RPMI7951 (cell line): ENCODE measurements around the gene RNF212B. TPM values are rescaled to one million over a fixed set of nuclear protein-coding genes. Genes with fewer than 3 reads are reported as not detected.
A peak's percentile ranks its signal among the peaks of the same experiment; 100 is the strongest.

Source experiments
- DNase-seq: peaks from one replicate; pipeline ENCODE4 v3.0.0-alpha.2; 2012; ENCODE audit warnings: low read depth
- total RNA-seq: library from RNA; depleted of rRNA; stranded (reverse); fragments of >200 nt; shearing (Covaris generic); gene quantifications from 2 replicates; pipeline ENCODE4 v1.2.3, GENCODE V29; 2014

The RNF212B gene
- total RNA-seq, 1 experiment from 2014 or later: not detected

DNA sequence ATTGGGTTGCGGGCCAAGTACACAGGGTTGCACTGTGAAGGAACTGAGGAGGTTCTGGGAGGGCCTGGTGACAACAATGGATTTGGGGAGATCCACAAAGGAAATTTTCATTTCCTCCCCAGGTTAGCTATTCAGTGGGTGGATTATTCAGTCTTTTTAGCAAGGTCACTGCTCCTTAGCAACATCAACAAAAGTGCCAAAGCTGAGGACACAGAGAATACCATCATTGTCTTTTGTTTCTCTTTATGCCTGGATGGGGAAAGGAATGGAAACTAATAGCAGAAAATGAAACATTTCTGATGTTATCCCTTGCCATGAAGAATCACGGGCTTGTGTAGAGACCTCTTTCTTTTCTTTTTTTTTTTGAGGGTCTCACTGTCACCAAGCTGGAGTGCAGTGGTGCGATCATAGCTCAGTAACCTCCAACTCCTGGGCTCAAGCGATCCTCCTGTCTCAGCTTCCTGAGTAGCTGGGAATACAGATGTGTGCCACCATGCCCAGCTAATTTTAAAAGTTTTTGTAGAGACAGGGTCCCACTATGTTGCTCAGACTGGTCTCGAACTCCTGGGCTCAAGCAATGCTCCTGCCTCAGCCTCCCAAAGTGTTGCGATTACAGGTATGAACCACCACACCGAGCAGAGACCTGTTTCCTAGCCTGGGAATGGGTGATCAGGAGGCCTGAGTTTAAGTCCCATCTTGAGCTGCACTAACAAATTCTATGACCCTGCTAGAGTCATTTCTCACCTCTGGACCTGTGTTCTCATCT lies 58.5 kb downstream of the RNF212B start:
- DNase-seq: no peak

DNA sequence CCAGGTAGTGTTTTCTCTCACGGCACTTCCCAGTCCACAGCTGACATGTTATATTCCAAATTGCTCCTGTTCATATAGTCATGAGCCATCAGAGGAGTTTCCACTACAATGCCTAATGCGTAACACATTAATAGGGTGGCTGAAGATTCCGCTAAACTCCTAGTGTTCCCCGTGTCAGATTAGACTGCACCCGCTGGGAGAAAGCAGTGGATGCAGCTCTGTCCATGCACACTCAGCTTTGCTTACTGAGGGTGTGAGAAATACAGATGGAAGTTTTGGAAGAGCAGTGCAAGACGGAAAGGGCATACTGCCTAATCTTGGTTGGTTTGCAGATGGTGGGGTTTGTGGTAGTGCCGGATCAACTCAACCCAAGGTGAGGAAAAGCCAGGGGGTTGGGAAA lies 59.4 kb downstream of the RNF212B start:
- DNase-seq: no peak

DNA sequence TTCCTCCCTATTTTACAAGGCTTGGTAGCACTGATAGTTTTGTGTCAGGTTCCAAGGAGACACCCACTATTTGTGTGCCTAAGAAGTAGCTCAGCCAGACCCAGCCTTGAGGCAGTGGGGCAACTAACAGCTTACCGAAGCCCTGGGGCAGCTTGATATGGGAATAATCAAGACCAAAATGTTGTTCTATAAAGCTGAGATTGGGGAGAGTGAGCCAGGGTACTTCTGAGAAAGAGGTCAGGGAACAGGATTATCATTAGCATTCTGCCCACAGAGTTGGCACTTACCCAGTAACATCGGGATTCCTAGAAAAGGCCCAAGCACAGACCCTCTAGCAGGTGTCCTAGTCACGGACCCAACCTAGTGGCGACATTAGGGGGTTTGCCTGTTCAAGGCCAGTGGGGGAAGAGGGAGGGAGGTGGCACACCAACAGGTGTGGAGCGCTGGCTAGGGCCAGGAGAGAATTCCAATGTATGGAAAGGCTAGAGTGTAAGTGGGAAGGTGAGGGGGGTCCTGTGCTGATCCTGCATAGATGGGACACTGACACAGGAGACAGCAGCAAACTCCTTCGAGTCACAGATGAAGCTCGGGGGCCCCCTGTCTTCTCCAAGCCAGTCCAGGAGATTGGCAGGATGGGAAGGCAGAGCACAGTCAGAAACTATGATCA lies 60.0 kb downstream of the RNF212B start:
- no peak for DNase-seq

DNA sequence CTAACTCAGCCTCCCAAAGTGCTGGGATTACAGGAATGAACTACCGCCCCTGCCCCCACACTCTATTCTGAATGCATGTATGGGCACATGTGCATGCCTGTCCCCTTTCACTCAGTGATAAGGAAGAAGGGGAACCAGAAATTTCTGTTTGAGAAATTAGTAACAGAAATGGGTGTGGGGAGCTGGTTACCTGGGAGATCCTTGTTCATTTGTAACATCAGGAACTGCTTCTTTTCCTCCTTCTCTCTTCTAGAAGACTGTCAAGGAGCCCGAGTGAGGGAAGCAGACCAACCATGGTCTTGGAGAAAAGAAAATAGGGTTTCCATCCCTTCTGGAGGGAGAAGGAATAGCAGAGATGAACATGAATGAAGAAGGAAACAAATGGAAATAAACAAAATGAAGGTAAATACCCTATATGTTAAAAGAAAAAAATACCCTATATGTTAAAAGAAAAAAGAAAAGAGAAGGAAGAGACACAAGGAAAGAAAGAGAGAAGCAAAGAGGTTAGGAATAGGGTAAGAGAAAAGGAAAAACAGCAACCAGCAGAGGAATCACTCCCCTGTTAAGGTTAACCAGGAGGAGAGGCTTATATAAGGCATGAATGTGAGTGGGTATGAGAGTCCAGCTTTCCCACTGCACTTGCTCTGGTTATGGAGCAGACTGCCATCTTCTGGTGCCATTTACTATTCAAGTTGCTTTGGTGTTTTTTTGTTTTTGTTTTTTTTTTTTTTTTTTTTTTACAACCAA lies 61.6 kb downstream of the RNF212B start:
- DNase-seq: peak; percentile 60

- DNase-seq: no peak
Measured at GRCh38 chr14:23299986-23300686, 62.4 kb downstream of the RNF212B start.

DNA sequence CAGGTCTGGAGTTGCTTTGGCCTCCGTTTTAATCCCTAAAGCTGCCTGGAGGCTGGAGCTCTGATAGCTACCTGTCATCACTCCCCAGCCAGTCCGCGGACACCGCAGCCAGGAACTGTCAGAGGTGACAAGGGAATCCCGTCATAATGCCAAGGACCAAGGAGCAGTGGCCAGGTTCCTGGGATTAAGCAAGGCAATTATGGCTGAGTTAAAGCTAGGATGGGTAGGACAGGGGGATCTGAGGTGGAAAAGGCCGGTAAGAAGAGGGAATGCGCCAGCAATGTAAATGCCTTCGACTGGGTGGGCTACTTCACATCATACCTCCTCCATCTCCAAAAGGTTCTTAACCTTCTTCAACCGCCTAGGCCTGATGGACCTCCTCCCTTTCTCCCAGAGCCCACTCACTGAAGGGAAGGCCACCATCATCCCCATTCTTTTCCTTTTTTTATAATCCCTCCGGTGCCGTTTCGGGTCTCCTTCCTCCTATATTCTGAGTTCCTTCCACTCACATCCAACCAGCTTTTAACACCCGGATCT lies 63.0 kb downstream of the RNF212B start:
- no peak for DNase-seq

DNA sequence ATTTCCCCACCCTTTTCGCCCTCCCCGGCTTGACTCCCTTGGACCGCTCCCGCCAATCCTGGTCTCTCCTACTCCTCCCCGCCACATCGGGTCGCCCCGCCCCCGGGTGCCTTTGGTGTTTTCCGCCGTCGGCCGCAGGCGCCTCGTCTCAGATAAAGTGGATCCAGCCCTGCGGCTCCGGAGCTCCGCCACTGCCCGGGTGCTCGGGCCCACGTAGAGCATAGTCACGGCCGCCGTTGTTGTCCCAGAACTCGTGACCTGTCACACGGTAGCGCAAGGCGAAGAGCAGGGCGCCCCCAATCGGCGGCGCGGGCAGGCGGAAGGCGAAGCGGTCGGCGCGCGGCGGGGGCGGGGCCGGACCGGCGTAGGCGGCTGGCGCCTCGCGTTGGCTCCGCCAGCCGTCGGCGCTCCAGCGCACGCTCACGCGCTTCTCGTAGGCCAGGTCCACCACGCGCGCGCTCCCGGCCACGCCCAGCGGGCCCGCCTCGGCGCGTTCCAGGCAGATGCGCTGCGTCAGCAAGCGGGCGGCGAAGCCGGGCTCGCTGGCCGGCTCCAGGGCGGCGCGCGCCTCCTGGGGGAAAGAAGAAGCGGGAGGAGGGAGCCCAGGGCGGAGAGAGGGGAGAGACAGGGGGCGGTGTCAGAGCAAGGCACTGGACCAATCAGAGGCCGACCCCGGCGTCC lies 63.7 kb downstream of the RNF212B start:
- DNase-seq: peak; percentile 96

DNA sequence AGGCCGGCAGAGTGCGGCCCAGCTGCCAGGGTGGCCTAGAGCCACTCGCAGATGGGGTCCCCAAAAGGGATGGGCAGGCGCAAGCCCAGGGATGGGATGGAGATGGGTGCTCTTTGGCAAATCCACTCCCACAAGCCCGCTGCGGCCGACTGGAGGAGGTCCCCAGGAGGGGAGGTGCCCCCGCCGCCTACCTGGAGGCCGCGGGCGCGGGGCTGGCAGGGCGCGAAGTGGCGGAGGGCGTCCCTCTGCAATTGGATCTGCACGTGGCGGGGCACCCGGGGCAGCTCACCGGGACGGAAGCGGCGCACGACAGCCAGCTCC lies 64.2 kb downstream of the RNF212B start:
- no peak for DNase-seq

- peak; percentile 54 for DNase-seq
Measured at GRCh38 chr14:23302290-23303225, 64.8 kb downstream of the RNF212B start, which contains the start of gene PPP1R3E. PPP1R3E (minus strand) TSS chr14:23302859; CDS start chr14:23302576, 283 bp downstream.

DNA sequence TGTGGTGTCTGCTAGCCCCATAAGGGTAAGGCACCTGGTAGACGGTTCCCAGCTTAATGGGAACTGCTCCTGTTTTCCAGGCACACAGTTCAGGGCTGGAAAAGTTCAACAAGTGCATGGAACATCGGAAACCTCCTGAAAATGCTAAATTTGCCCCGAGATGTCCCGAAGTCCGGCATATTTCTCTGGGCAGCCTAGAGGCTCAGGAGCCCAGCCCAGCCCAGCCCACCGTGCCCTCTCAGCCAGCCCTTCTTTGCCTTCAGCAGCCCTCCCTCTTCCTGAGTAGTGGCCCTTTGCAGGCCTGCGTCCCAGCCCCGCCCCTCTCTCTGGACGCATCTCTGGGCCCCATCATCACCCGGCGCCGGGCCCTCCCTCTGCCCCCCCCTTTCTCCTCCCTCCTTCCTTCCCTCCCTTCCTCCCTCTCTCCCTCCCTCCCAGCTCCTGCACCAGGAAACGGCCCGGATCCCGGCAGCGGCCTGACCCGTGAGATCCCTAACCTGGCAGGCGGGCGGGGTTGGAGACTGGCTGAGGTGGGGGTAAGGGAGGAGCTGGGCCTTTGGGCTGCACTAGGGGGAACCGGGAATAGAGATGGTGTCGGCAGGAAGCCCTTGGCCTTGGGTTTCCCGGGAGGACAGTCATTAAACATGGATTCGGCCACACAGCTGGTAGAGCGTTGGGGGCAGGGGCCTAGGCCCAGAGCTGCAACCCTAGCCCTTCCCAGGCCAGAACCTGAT lies 68.8 kb downstream of the RNF212B start, which contains the start of gene BCL2L2:
Gene BCL2L2, plus strand, starts transcription at position 422 of the 734 bp plus-strand sequence. CDS start 935 bp downstream, outside the sequence.
- peak; percentile 88 for DNase-seq

- no peak for DNase-seq
Measured at GRCh38 chr14:23307146-23307530, 69.4 kb downstream of the RNF212B start.

GRCh38 chr14:23307687-23308644 lies 70.2 kb downstream of the RNF212B start:
- DNase-seq: peak; percentile 70

- no peak for DNase-seq
Measured at GRCh38 chr14:23308721-23309445, 71.1 kb downstream of the RNF212B start.

- no peak for DNase-seq
Measured at GRCh38 chr14:23310546-23310945, 72.8 kb downstream of the RNF212B start.

- DNase-seq: no peak
Measured at GRCh38 chr14:23316300-23316699, 78.6 kb downstream of the RNF212B start.

DNA sequence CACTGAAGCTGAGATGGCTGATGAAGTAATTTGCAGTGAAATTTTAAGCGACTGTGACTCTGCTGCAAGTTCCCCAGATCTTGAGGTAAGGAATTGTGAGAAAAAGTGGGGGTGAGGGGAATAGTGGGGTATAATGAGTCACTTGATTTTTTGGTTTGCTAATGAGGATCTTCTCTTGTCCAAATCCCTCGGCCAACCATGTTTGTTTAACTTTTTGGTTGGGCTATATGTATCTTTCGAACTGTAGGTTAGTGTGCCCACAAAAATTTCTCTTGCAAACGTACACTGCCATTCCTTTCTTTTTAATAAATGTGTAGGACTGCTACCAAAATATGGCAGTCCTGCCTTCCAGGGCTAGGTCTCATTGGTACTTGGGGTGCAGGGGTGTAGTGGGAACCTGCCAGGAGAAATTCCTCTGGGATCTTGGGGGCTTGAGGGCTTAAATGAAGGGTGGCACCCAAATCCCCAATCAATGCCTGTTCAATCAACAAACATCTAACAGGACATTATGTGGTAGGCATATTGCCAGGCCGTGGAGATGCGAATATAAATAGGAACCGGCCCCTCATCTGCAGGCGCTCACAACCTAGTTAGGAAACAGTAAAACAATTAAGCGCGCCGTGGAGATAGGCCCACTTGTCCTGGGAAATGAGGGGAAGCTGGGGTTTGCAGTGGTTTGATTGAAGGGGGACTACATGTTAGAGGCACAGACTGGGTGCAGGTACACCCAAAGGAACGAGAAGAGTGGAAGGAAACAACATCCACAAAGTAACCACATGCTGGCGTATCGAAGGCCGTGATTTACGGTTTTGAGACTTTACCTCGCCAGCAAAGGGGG lies 82.2 kb downstream of the RNF212B start:
- DNase-seq: no peak
